HepG2 (cell line): ENCODE results near the gene IFI35. TPM values are rescaled to one million over a fixed set of nuclear protein-coding genes. Genes with fewer than 3 reads are reported as not detected.
A peak's percentile ranks its signal among the peaks of the same experiment; 100 is the strongest.

Experiments
- DMAP1 ChIP-seq: IDR thresholded peaks from 2 replicates; pipeline ENCODE4 v1.6.1; 2016
- GMEB1 ChIP-seq: sonication (generic); formaldehyde crosslinking; IDR thresholded peaks from 2 replicates; pipeline ENCODE4 v1.5.1; 2020; ENCODE audit warnings: missing genetic modification reagents, mild to moderate bottlenecking, borderline replicate concordance
- GRHL1 ChIP-seq: sonication (generic); formaldehyde crosslinking; conservative IDR thresholded peaks from 2 replicates; pipeline ENCODE4 v1.8.0; 2022; ENCODE audit warnings: missing genetic modification reagents
- HIC2 ChIP-seq: sonication (generic); formaldehyde crosslinking; IDR thresholded peaks from 2 replicates; pipeline ENCODE4 v1.9.0; 2022; ENCODE audit warnings: low read depth, missing genetic modification reagents
- NCOA1 ChIP-seq: sonication (generic); formaldehyde crosslinking; IDR thresholded peaks from 2 replicates; pipeline ENCODE4 v1.9.0; 2021; ENCODE audit warnings: missing genetic modification reagents
- RARG ChIP-seq: sonication (generic); formaldehyde crosslinking; IDR thresholded peaks from 2 replicates; pipeline ENCODE4 v1.4.0; 2020; ENCODE audit warnings: low read depth, mild to moderate bottlenecking, missing genetic modification reagents
- SP5 ChIP-seq: IDR thresholded peaks from 2 replicates; pipeline ENCODE4 v1.6.1; 2016; ENCODE audit warnings: low read depth, borderline replicate concordance
- SPEN ChIP-seq: sonication (generic); formaldehyde crosslinking; IDR thresholded peaks from 2 replicates; pipeline ENCODE4 v1.5.1; 2020; ENCODE audit warnings: low read depth, mild to moderate bottlenecking, missing genetic modification reagents
- TIGD3 ChIP-seq: sonication (generic); formaldehyde crosslinking; IDR thresholded peaks from 2 replicates; pipeline ENCODE4 v1.5.1; 2020; ENCODE audit warnings: mild to moderate bottlenecking, missing genetic modification reagents, borderline replicate concordance
- XBP1 ChIP-seq: sonication (generic); formaldehyde crosslinking; IDR thresholded peaks from 2 replicates; pipeline ENCODE4 v1.5.0; 2020; ENCODE audit warnings: missing genetic modification reagents
- ZNF3 ChIP-seq: IDR thresholded peaks from 2 replicates; pipeline ENCODE4 v1.7.0; 2017; ENCODE audit warnings: inconsistent platforms
- polyA plus RNA-seq, 8 experiments: library from polyadenylated mRNA; depleted of rRNA in 3 of 8; stranded (reverse) in 7 of 8; unstranded in 1 of 8; fragments of >200 nt; fragmentation: Illumina TruSeq in 4 of 8; extraction: Trizol in 4 of 8; gene quantifications; 2 replicates each; pipeline versions ENCODE4 v1.2.1 to v1.2.3, GENCODE V29; 2011 to 2016; ENCODE audit warnings: low read depth in 4 of 8, missing spikeins in 1 of 8, mixed read lengths in 1 of 8; ENCODE audit not compliant: insufficient read depth in 1 of 8
- total RNA-seq, 5 experiments: library from RNA; depleted of rRNA; stranded (reverse); fragments of >200 nt; fragmentation: Illumina TruSeq; extraction: Trizol; gene quantifications; 2 replicates each; pipeline ENCODE4 v1.2.3, GENCODE V29; 2016; ENCODE audit warnings: low read depth in 1 of 5
- TF ChIP-seq, protein P1 (sequence below): sonication (generic); formaldehyde crosslinking; conservative IDR thresholded peaks from 2 replicates; pipeline ENCODE4 v1.4.0; 2020; ENCODE audit warnings: missing genetic modification reagents
- TF ChIP-seq, protein P2 (sequence below): sonication (generic); formaldehyde crosslinking; IDR thresholded peaks from 2 replicates; pipeline ENCODE4 v1.4.0; 2020; ENCODE audit warnings: missing genetic modification reagents

IFI35 gene
- total and polyA plus RNA-seq, 2 of the 13 experiments (the other 11 are each of a cell fraction or from before 2014, with no cell fraction given) = 28.9 to 38.1 TPM

DNA sequence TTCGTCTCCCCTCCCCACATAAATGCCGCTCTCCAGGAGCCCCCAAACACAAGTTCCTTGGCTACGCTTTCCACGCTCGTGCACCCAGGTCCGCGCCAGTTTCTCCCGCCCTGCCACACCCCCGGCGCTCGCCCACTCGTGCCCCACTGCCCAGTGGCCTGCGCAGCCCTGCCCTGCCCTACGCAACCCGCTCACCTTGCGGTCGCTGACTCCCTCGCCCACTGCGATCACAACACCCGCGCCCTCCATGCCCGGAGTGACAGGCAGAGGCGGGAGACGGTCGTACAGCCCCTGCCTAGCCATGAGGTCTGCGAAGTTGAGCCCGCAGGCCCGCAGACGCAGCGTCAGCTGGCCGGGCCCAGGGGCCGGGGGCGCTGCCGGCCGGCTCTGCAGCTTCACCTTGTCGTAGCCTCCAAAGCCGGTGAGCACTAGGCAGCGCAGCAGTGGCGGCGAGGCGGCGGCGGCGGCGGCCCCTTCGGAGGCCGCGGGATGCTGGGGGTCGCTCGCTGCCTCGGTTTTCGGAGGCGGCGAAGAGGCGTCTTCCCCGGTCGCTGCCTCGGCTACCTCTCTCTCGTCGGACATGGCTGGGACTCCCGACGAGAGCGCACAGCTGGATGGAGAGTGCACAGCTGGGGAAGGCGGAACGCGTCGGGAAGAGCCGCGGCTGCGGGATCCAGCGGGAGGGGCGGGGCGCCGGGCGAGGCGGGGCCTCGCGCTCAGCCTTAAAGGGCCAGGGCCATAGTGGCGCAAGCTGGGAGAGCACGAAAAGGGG, 15.3 kb downstream of the IFI35 start, which contains the start of gene VAT1 (continued):
- TF ChIP-seq, protein P1, sequence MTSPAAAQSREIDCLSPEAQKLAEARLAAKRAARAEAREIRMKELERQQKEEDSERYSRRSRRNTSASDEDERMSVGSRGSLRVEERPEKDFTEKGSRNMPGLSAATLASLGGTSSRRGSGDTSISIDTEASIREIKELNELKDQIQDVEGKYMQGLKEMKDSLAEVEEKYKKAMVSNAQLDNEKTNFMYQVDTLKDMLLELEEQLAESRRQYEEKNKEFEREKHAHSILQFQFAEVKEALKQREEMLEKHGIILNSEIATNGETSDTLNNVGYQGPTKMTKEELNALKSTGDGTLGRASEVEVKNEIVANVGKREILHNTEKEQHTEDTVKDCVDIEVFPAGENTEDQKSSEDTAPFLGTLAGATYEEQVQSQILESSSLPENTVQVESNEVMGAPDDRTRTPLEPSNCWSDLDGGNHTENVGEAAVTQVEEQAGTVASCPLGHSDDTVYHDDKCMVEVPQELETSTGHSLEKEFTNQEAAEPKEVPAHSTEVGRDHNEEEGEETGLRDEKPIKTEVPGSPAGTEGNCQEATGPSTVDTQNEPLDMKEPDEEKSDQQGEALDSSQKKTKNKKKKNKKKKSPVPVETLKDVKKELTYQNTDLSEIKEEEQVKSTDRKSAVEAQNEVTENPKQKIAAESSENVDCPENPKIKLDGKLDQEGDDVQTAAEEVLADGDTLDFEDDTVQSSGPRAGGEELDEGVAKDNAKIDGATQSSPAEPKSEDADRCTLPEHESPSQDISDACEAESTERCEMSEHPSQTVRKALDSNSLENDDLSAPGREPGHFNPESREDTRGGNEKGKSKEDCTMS (CRISPR knock-in tag) = no peak
- TF ChIP-seq SP5 (CRISPR knock-in tag) (peak; percentile 53; the same call in 1 of the 2 replicates), XBP1 (peak; percentile 43; the same call in 1 of the 2 replicates), DMAP1 (CRISPR knock-in tag) (peak; percentile 68), RARG (peak; percentile 51; the same call in 1 of the 2 replicates), GRHL1 (CRISPR knock-in tag) (no peak), NCOA1 (CRISPR knock-in tag) (0 out of 2 replicates have a peak, but pooled peaks have one; percentile 45), GMEB1 (CRISPR knock-in tag) (peak; percentile 37; the same call in 1 of the 2 replicates), HIC2 (CRISPR knock-in tag) (no peak; the same call in 1 of the 2 replicates), ZNF3 (no peak), TIGD3 (CRISPR knock-in tag) (peak; percentile 14; the same call in 1 of the 2 replicates), SPEN (CRISPR knock-in tag) (peak; percentile 84)
- TF ChIP-seq, protein P2, sequence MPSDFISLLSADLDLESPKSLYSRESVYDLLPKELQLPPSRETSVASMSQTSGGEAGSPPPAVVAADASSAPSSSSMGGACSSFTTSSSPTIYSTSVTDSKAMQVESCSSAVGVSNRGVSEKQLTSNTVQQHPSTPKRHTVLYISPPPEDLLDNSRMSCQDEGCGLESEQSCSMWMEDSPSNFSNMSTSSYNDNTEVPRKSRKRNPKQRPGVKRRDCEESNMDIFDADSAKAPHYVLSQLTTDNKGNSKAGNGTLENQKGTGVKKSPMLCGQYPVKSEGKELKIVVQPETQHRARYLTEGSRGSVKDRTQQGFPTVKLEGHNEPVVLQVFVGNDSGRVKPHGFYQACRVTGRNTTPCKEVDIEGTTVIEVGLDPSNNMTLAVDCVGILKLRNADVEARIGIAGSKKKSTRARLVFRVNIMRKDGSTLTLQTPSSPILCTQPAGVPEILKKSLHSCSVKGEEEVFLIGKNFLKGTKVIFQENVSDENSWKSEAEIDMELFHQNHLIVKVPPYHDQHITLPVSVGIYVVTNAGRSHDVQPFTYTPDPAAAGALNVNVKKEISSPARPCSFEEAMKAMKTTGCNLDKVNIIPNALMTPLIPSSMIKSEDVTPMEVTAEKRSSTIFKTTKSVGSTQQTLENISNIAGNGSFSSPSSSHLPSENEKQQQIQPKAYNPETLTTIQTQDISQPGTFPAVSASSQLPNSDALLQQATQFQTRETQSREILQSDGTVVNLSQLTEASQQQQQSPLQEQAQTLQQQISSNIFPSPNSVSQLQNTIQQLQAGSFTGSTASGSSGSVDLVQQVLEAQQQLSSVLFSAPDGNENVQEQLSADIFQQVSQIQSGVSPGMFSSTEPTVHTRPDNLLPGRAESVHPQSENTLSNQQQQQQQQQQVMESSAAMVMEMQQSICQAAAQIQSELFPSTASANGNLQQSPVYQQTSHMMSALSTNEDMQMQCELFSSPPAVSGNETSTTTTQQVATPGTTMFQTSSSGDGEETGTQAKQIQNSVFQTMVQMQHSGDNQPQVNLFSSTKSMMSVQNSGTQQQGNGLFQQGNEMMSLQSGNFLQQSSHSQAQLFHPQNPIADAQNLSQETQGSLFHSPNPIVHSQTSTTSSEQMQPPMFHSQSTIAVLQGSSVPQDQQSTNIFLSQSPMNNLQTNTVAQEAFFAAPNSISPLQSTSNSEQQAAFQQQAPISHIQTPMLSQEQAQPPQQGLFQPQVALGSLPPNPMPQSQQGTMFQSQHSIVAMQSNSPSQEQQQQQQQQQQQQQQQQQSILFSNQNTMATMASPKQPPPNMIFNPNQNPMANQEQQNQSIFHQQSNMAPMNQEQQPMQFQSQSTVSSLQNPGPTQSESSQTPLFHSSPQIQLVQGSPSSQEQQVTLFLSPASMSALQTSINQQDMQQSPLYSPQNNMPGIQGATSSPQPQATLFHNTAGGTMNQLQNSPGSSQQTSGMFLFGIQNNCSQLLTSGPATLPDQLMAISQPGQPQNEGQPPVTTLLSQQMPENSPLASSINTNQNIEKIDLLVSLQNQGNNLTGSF = peak; percentile 76
